Suprapubic skin (tissue), 4 donors: ENCODE measurements around the gene SYNGR1.

ENCODE experiments used
- CTCF ChIP-seq, 2 donors: fragments of 200-600 bp in 1 of 2; fragments of 450-650 bp in 1 of 2; sonication (generic) in 1 of 2; IDR thresholded peaks; one replicate each; pipeline ENCODE4 v1.5.1; 2016 to 2019; ENCODE audit warnings: antibody characterized with exemption in 2 of 2, mild to moderate bottlenecking in 1 of 2, moderate library complexity in 1 of 2
- EP300 ChIP-seq: sonication (generic); formaldehyde crosslinking; IDR thresholded peaks from one replicate; pipeline ENCODE4 v1.6.1; 2017; ENCODE audit warnings: antibody characterized with exemption
- POLR2A ChIP-seq, 2 donors: fragments of 450-650 bp; IDR thresholded peaks; one replicate each; pipeline ENCODE4 v1.6.1; 2017; ENCODE audit warnings: antibody characterized with exemption in 2 of 2, mild to moderate bottlenecking in 2 of 2, moderate library complexity in 2 of 2
- POLR2AphosphoS5 ChIP-seq, 3 donors: sonication (generic); formaldehyde crosslinking; IDR thresholded peaks; one replicate each; pipeline ENCODE4 v1.6.1; 2017; ENCODE audit warnings: antibody characterized with exemption in 3 of 3

- TF ChIP-seq POLR2A (IDR thresholded peaks at IDR 0.05) (no peak), CTCF (IDR thresholded peaks at IDR 0.05) (no peak), EP300 (no peak), POLR2AphosphoS5 (IDR thresholded peaks at IDR 0.05) (no peak)
Measured at GRCh38 chr22:39426380-39427043, 76.7 kb downstream of the SYNGR1 start.
